ENCODE results near the gene FAM171A1. TPM values are rescaled to one million over a fixed set of nuclear protein-coding genes. Genes with fewer than 3 reads are reported as not detected.

The FAM171A1 gene
- total and polyA plus RNA-seq, 2 donors (not counting 1 experiment from before 2014, with no cell fraction given), result 8.8 to 10.3 TPM

GRCh38 chr10:15183689-15184481 is 187.2 kb downstream of the FAM171A1 start:
- Histone ChIP-seq H3K4me3 (replicated peaks in 1 of 4; ENCODE audit: control extremely low read depth in 1 of 4, insufficient read depth in 1 of 4, low read depth in 3 of 4, low read length in 4 of 4) (no peak overlapping the region), H3K9ac (ENCODE audit: insufficient read depth, low read length) (no peak overlapping the region), H3K4me1 (ENCODE audit: control insufficient read depth, extremely low read depth, insufficient read depth, low read length) (no peaks in the 10 kb centered on the region), H3K27ac (ENCODE audit: insufficient read depth, low read length) (no peak overlapping the region), H2AFZ (ENCODE audit: low read length) (no peak overlapping the region), H3K79me2 (ENCODE audit: control insufficient read depth, insufficient read depth, low read length) (no peaks in the 10 kb centered on the region), H3K4me2 (ENCODE audit: extremely low read depth, insufficient read depth, low read length) (no peak overlapping the region), H3K9me3 (ENCODE audit: control insufficient read depth, insufficient read depth, low read depth, low read length) (no peaks in the 10 kb centered on the region), H3K36me3 (ENCODE audit: control insufficient read depth, insufficient read depth, low read length) (no peaks in the 10 kb centered on the region), H3K27me3 (ENCODE audit: control insufficient read depth, insufficient read depth, low read length) (no peaks in the 10 kb centered on the region), H4K20me1 (ENCODE audit: control insufficient read depth, extremely low read depth, insufficient read depth, low read length) (no peaks in the 10 kb centered on the region)
- TF ChIP-seq CTCF (conservative IDR thresholded peaks at IDR 0.05 in 1 of 2, IDR thresholded peaks at IDR 0.05 in 1 of 2; ENCODE audit: low read depth in 1 of 2, low read length in 2 of 2) (no peak), EZH2 (IDR thresholded peaks at IDR 0.05; ENCODE audit: low read length, missing control alignments) (no peak)
- no peak for DNase-seq (ENCODE audit: low read depth in 2 of 2)

DNA sequence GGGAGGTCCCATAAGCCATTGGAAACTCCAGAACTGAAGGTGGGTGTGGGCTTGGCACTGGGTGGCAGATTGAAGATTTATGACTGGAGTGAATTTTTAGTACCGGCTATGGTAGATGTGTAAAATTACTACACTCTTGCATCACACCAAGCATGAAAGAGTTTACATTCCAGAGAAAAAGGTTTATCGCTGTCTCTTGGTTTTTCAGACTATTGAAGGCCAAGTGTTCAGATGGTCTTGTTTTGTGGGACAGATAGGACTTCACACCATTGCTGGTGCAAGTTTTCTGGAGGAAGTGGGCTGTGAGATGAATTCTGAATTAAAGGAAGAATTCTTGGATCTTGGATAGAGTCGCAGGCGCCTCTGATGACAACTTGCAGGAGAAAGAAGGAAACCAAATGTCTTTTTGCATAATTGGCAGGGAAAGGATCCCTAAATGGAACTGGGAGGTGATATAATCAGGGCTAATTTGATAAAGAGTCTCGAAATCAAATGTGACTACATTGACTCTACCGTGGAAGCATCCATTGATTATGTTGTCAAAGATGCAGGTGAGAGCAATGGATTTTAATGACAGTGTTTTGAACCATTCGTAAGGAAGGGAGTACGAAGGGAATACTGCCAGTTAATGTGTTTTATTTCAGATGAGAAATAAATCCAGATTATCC is 188.4 kb downstream of the FAM171A1 start:
- Histone ChIP-seq H3K9ac (ENCODE audit: insufficient read depth, low read length) (no peak overlapping the region), H3K9me3 (ENCODE audit: control insufficient read depth, insufficient read depth, low read depth, low read length) (no peaks in the 10 kb centered on the region), H3K79me2 (ENCODE audit: control insufficient read depth, insufficient read depth, low read length) (no peaks in the 10 kb centered on the region), H3K27me3 (ENCODE audit: control insufficient read depth, insufficient read depth, low read length) (no peaks in the 10 kb centered on the region), H3K4me1 (ENCODE audit: control insufficient read depth, extremely low read depth, insufficient read depth, low read length) (no peaks in the 10 kb centered on the region), H3K4me3 (replicated peaks in 1 of 4; ENCODE audit: control extremely low read depth in 1 of 4, insufficient read depth in 1 of 4, low read depth in 3 of 4, low read length in 4 of 4) (no peak overlapping the region), H2AFZ (ENCODE audit: low read length) (no peak overlapping the region), H4K20me1 (ENCODE audit: control insufficient read depth, extremely low read depth, insufficient read depth, low read length) (no peaks in the 10 kb centered on the region), H3K4me2 (ENCODE audit: extremely low read depth, insufficient read depth, low read length) (peak overlapping the region; percentile 11), H3K36me3 (ENCODE audit: control insufficient read depth, insufficient read depth, low read length) (no peaks in the 10 kb centered on the region), H3K27ac (ENCODE audit: insufficient read depth, low read length) (no peak overlapping the region)
- peak in 1 of 2 donors; percentile 73 for DNase-seq (ENCODE audit: low read depth in 2 of 2)
- TF ChIP-seq EZH2 (IDR thresholded peaks at IDR 0.05; ENCODE audit: low read length, missing control alignments), result no peak
- TF ChIP-seq CTCF (conservative IDR thresholded peaks at IDR 0.05 in 1 of 2, IDR thresholded peaks at IDR 0.05 in 1 of 2; ENCODE audit: low read depth in 1 of 2, low read length in 2 of 2), result no peak

- Histone ChIP-seq H3K4me2 (ENCODE audit: extremely low read depth, insufficient read depth, low read length) (no peak overlapping the region), H2AFZ (ENCODE audit: low read length) (no peak overlapping the region), H3K79me2 (ENCODE audit: control insufficient read depth, insufficient read depth, low read length) (no peaks in the 10 kb centered on the region), H3K36me3 (ENCODE audit: control insufficient read depth, insufficient read depth, low read length) (no peaks in the 10 kb centered on the region), H3K9me3 (ENCODE audit: control insufficient read depth, insufficient read depth, low read depth, low read length) (no peaks in the 10 kb centered on the region), H3K4me1 (ENCODE audit: control insufficient read depth, extremely low read depth, insufficient read depth, low read length) (no peaks in the 10 kb centered on the region), H4K20me1 (ENCODE audit: control insufficient read depth, extremely low read depth, insufficient read depth, low read length) (no peaks in the 10 kb centered on the region), H3K4me3 (replicated peaks in 1 of 4; ENCODE audit: control extremely low read depth in 1 of 4, insufficient read depth in 1 of 4, low read depth in 3 of 4, low read length in 4 of 4) (no peak overlapping the region), H3K9ac (ENCODE audit: insufficient read depth, low read length) (no peak overlapping the region), H3K27me3 (ENCODE audit: control insufficient read depth, insufficient read depth, low read length) (no peaks in the 10 kb centered on the region), H3K27ac (ENCODE audit: insufficient read depth, low read length) (no peak overlapping the region)
- no peak for DNase-seq (ENCODE audit: low read depth in 2 of 2)
- TF ChIP-seq CTCF (conservative IDR thresholded peaks at IDR 0.05 in 1 of 2, IDR thresholded peaks at IDR 0.05 in 1 of 2; ENCODE audit: low read depth in 1 of 2, low read length in 2 of 2), result no peak
- no peak for TF ChIP-seq EZH2 (IDR thresholded peaks at IDR 0.05; ENCODE audit: low read length, missing control alignments)
These were observed 189.4 kb downstream of the FAM171A1 start for GRCh38 chr10:15181576-15182156.

Data from fibroblast of lung (primary cell).